ENCODE measurements around the gene PTPRR.

GRCh38 chr12:70747445-70748260 lies 172.9 kb downstream of the PTPRR start:
- TF ChIP-seq RAD21 (IDR thresholded peaks at IDR 0.05; ENCODE audit: low read length) (no peak), CTCF (conservative IDR thresholded peaks at IDR 0.05; ENCODE audit: low read depth, low read length) (no peak), POLR2A (IDR thresholded peaks at IDR 0.05; ENCODE audit: low read depth, low read length) (no peak), SMC3 (IDR thresholded peaks at IDR 0.05; ENCODE audit: low read depth, low read length) (no peak), MXI1 (IDR thresholded peaks at IDR 0.05; ENCODE audit: borderline replicate concordance, low read depth, low read length) (no peak), CHD1 (IDR thresholded peaks at IDR 0.05; ENCODE audit: low read depth, low read length) (no peak), RCOR1 (IDR thresholded peaks at IDR 0.05; ENCODE audit: insufficient replicate concordance, low read length) (no peak), CEBPB (IDR thresholded peaks at IDR 0.05; ENCODE audit: low read depth, low read length) (no peak), USF2 (IDR thresholded peaks at IDR 0.05; ENCODE audit: low read depth, low read length) (no peak), FOS (IDR thresholded peaks at IDR 0.05; ENCODE audit: low read depth, low read length) (no peak), MAZ (IDR thresholded peaks at IDR 0.05; ENCODE audit: borderline replicate concordance, low read depth, low read length) (no peak)

Measured in IMR-90 (cell line).